WTC11 (cell line): ENCODE measurements around the gene PHRF1. TPM values are rescaled to one million over a fixed set of nuclear protein-coding genes. Genes with fewer than 3 reads are reported as not detected.

ENCODE experiments used
- ATAC-seq: fragments of 200-7000 bp; cut with Tn5 transposase; 2 replicates; pipeline ENCODE4 v1.10.0; 2021; ENCODE audit warnings: mild to moderate bottlenecking, moderate library complexity
- CTCF ChIA-PET: fragments of 300-600 bp; sonication (Branson Sonifier 250); formaldehyde crosslinking; loops from one replicate; lab custom pipeline; 2021; ENCODE audit warnings: antibody characterized with exemption; lab: Charles Lee
- POLR2A ChIA-PET: fragments of 350-600 bp; sonication (Branson Sonifier 250); formaldehyde crosslinking; loops from one replicate; lab custom pipeline; 2021; ENCODE audit warnings: antibody characterized with exemption; lab: Charles Lee
- DNase-seq: peaks from one replicate; pipeline ENCODE4 v3.0.0; 2021; ENCODE audit warnings: low spot score
- H3K27ac Mint-ChIP-seq: 2 replicates; pipeline ENCODE4 v1.8.0; 2021; ENCODE audit warnings: mixed read lengths
- H3K27me3 Mint-ChIP-seq: 2 replicates; pipeline ENCODE4 v1.8.0; 2021; ENCODE audit warnings: low read depth, mild to moderate bottlenecking, moderate library complexity, mixed read lengths
- H3K36me3 Mint-ChIP-seq: 2 replicates; pipeline ENCODE4 v1.8.0; 2021; ENCODE audit warnings: mixed read lengths
- H3K4me1 Mint-ChIP-seq: 2 replicates; pipeline ENCODE4 v1.8.0; 2022; ENCODE audit warnings: mixed read lengths
- H3K4me3 Mint-ChIP-seq: 2 replicates; pipeline ENCODE4 v1.8.0; 2021; ENCODE audit warnings: mild to moderate bottlenecking, moderate library complexity, mixed read lengths
- H3K9me3 Mint-ChIP-seq: 2 replicates; pipeline ENCODE4 v1.8.0; 2021; ENCODE audit warnings: mixed read lengths
- ATF1 ChIP-seq: sonication (generic); formaldehyde crosslinking; IDR thresholded peaks from 2 replicates; pipeline ENCODE4 v1.8.1; 2023; ENCODE audit warnings: mild to moderate bottlenecking, moderate library complexity, missing genetic modification reagents
- ELF4 ChIP-seq: sonication (generic); formaldehyde crosslinking; IDR thresholded peaks from 2 replicates; pipeline ENCODE4 v1.8.1; 2022; ENCODE audit warnings: low read depth, mild to moderate bottlenecking, moderate library complexity, missing genetic modification reagents
- ESRRA ChIP-seq: sonication (generic); formaldehyde crosslinking; IDR thresholded peaks from 2 replicates; pipeline ENCODE4 v1.8.1; 2022; ENCODE audit warnings: mild to moderate bottlenecking, missing genetic modification reagents, borderline replicate concordance
- FOXK1 ChIP-seq: sonication (generic); formaldehyde crosslinking; IDR thresholded peaks from 2 replicates; pipeline ENCODE4 v1.8.0; 2022; ENCODE audit warnings: mild to moderate bottlenecking, moderate library complexity, missing genetic modification reagents
- FOXP1 ChIP-seq: sonication (generic); formaldehyde crosslinking; IDR thresholded peaks from 2 replicates; pipeline ENCODE4 v1.8.0; 2022; ENCODE audit warnings: missing genetic modification reagents, mild to moderate bottlenecking, moderate library complexity, borderline replicate concordance
- GRHL2 ChIP-seq: fragments of 250-450 bp; sonication (Bioruptor Pico); IDR thresholded peaks from 2 replicates; pipeline ENCODE4 v1.8.0; 2022; ENCODE audit warnings: mild to moderate bottlenecking, moderate library complexity; ENCODE audit not compliant: insufficient replicate concordance, severe bottlenecking
- JAZF1 ChIP-seq: fragments of 250-450 bp; sonication (Bioruptor Pico); IDR thresholded peaks from 2 replicates; pipeline ENCODE4 v1.9.0; 2021; ENCODE audit warnings: moderate library complexity, mild to moderate bottlenecking, inconsistent platforms
- RELA ChIP-seq: sonication (generic); formaldehyde crosslinking; IDR thresholded peaks from 2 replicates; pipeline ENCODE4 v1.8.1; 2022; ENCODE audit warnings: missing genetic modification reagents, mild to moderate bottlenecking, borderline replicate concordance
- SP1 ChIP-seq: sonication (generic); formaldehyde crosslinking; conservative IDR thresholded peaks from 2 replicates; pipeline ENCODE4 v1.8.1; 2022; ENCODE audit warnings: missing genetic modification reagents
- TCF7 ChIP-seq: sonication (generic); formaldehyde crosslinking; IDR thresholded peaks from 2 replicates; pipeline ENCODE4 v1.8.0; 2022; ENCODE audit warnings: mild to moderate bottlenecking, low read depth, missing genetic modification reagents, moderate library complexity
- TEAD1 ChIP-seq: sonication (generic); formaldehyde crosslinking; IDR thresholded peaks from 2 replicates; pipeline ENCODE4 v1.8.0; 2022; ENCODE audit warnings: mild to moderate bottlenecking, missing genetic modification reagents
- TEAD4 ChIP-seq: sonication (generic); formaldehyde crosslinking; IDR thresholded peaks from 2 replicates; pipeline ENCODE4 v1.8.0; 2022; ENCODE audit warnings: mild to moderate bottlenecking, missing genetic modification reagents
- ZNF416 ChIP-seq: fragments of 250-450 bp; sonication (Bioruptor Pico); IDR thresholded peaks from 2 replicates; pipeline ENCODE4 v1.9.0; 2021; ENCODE audit warnings: mild to moderate bottlenecking, inconsistent platforms
- ZNF671 ChIP-seq: fragments of 250-450 bp; sonication (Bioruptor Pico); IDR thresholded peaks from 2 replicates; pipeline ENCODE4 v1.8.0; 2021; ENCODE audit warnings: mild to moderate bottlenecking
- total RNA-seq: library from RNA; stranded (reverse); gene quantifications from 3 replicates; pipeline ENCODE4 v1.2.3, GENCODE V29; 2021
- TF ChIP-seq, protein P1 (sequence below): sonication (generic); formaldehyde crosslinking; IDR thresholded peaks from 2 replicates; pipeline ENCODE4 v1.8.0; 2022; ENCODE audit warnings: mild to moderate bottlenecking, missing genetic modification reagents
- TF ChIP-seq, protein P2 (sequence below): sonication (generic); formaldehyde crosslinking; IDR thresholded peaks from 2 replicates; pipeline ENCODE4 v1.8.0; 2023; ENCODE audit warnings: mild to moderate bottlenecking, missing genetic modification reagents
- TF ChIP-seq, protein P3 (sequence below): sonication (generic); formaldehyde crosslinking; IDR thresholded peaks from 2 replicates; pipeline ENCODE4 v1.8.0; 2022; ENCODE audit warnings: mild to moderate bottlenecking, missing genetic modification reagents
- TF ChIP-seq, protein P4 (sequence below): sonication (generic); formaldehyde crosslinking; IDR thresholded peaks from 2 replicates; pipeline ENCODE4 v1.8.1; 2022; ENCODE audit warnings: low read depth, mild to moderate bottlenecking, moderate library complexity, missing genetic modification reagents, borderline replicate concordance
- TF ChIP-seq, protein P5 (sequence below): sonication (generic); formaldehyde crosslinking; IDR thresholded peaks from 2 replicates; pipeline ENCODE4 v1.8.1; 2023; ENCODE audit warnings: mild to moderate bottlenecking, moderate library complexity, missing genetic modification reagents
- TF ChIP-seq, protein P6 (sequence below): sonication (generic); formaldehyde crosslinking; IDR thresholded peaks from 2 replicates; pipeline ENCODE4 v1.8.0; 2022; ENCODE audit warnings: missing genetic modification reagents

The PHRF1 gene
- total RNA-seq, 1 experiment from 2014 or later: 46.9 TPM

DNA sequence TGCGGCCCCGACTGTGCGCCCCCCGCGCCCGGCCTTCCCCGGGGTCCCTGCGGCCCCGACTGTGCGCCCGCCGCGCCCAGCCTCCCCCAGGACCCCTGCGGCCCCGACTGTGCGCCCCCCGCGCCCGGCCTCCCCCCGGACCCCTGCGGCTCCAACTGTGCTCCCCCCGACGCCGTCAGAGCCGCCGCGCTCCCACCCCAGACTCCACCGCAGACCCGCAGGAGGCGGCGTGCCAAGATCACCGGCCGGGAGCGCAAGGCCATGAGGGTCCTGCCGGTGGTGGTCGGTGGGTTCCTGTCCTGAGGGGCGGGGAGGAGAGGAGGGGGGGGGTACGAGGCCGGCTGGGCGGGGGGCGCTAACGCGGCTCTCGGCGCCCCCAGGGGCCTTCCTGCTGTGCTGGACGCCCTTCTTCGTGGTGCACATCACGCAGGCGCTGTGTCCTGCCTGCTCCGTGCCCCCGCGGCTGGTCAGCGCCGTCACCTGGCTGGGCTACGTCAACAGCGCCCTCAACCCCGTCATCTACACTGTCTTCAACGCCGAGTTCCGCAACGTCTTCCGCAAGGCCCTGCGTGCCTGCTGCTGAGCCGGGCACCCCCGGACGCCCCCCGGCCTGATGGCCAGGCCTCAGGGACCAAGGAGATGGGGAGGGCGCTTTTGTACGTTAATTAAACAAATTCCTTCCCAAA is 63.9 kb downstream of the PHRF1 start:
- DNase-seq (no peak), ATAC-seq (no peak)
- TF ChIP-seq, protein P1, sequence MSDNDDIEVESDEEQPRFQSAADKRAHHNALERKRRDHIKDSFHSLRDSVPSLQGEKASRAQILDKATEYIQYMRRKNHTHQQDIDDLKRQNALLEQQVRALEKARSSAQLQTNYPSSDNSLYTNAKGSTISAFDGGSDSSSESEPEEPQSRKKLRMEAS: 0 out of 2 replicates have a peak, but pooled peaks have one; percentile 18
- TF ChIP-seq, protein P2, sequence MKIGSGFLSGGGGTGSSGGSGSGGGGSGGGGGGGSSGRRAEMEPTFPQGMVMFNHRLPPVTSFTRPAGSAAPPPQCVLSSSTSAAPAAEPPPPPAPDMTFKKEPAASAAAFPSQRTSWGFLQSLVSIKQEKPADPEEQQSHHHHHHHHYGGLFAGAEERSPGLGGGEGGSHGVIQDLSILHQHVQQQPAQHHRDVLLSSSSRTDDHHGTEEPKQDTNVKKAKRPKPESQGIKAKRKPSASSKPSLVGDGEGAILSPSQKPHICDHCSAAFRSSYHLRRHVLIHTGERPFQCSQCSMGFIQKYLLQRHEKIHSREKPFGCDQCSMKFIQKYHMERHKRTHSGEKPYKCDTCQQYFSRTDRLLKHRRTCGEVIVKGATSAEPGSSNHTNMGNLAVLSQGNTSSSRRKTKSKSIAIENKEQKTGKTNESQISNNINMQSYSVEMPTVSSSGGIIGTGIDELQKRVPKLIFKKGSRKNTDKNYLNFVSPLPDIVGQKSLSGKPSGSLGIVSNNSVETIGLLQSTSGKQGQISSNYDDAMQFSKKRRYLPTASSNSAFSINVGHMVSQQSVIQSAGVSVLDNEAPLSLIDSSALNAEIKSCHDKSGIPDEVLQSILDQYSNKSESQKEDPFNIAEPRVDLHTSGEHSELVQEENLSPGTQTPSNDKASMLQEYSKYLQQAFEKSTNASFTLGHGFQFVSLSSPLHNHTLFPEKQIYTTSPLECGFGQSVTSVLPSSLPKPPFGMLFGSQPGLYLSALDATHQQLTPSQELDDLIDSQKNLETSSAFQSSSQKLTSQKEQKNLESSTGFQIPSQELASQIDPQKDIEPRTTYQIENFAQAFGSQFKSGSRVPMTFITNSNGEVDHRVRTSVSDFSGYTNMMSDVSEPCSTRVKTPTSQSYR (CRISPR knock-in tag): no peak
- H3K27ac Mint-ChIP-seq: no peak overlapping the region
- H3K4me1 Mint-ChIP-seq: peaks cover 21% of the 10 kb centered on the region
- ChIA-PET CTCF (interaction anchor here (0.6 to 1.1 kb wide), 4 partner anchors 34 to 101 kb away, joined by 3 to 5 read pairs (median 4); no protein-coding TSS in a partner anchor), POLR2A (no interaction called here)
- peak overlapping the region; percentile 55 for H3K4me3 Mint-ChIP-seq
- H3K9me3 Mint-ChIP-seq: no peaks in the 10 kb centered on the region
- H3K27me3 Mint-ChIP-seq: peaks cover 44% of the 10 kb centered on the region
- no peaks in the 10 kb centered on the region for H3K36me3 Mint-ChIP-seq

DNA sequence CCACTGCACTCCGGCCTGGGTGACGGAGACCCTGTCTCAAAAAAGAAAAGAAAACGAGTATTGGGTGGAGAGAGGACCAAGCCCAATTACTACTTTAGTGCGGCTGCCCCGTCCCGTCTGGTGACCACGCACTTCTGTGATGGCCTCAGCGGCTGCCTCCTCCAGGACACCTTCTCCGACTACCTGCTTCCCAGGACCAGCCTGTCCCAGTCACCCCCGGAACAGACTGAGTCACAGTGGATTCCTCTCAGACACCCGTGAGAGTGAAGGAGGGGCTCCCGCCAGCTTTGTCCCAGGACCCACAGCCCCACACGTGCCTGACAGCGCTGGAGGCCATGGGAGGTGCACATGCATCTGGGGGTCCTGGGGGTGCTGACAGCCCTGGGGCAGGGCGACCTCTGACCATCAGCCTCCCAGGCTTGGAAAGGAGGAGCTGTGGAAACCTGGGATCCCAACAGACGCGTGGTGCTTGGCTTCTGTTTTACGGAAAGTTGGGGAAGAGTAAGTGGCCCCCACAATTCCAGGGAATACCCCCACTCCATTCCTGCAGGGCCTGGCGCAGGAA is 65.6 kb downstream of the PHRF1 start:
- POLR2A ChIA-PET: no interaction called here
- H3K27ac Mint-ChIP-seq: no peak overlapping the region; the same call in 1 of the 2 replicates
- no peak for TF ChIP-seq RELA (CRISPR knock-in tag)
- no peak for TF ChIP-seq TEAD1 (CRISPR knock-in tag)
- TF ChIP-seq ZNF416 (CRISPR knock-in tag): no peak
- no peak for TF ChIP-seq ESRRA (CRISPR knock-in tag)
- TF ChIP-seq, protein P3, sequence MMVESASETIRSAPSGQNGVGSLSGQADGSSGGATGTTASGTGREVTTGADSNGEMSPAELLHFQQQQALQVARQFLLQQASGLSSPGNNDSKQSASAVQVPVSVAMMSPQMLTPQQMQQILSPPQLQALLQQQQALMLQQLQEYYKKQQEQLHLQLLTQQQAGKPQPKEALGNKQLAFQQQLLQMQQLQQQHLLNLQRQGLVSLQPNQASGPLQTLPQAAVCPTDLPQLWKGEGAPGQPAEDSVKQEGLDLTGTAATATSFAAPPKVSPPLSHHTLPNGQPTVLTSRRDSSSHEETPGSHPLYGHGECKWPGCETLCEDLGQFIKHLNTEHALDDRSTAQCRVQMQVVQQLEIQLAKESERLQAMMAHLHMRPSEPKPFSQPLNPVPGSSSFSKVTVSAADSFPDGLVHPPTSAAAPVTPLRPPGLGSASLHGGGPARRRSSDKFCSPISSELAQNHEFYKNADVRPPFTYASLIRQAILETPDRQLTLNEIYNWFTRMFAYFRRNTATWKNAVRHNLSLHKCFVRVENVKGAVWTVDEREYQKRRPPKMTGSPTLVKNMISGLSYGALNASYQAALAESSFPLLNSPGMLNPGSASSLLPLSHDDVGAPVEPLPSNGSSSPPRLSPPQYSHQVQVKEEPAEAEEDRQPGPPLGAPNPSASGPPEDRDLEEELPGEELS (CRISPR knock-in tag): no peak
- no peak for TF ChIP-seq TCF7 (CRISPR knock-in tag)
- TF ChIP-seq, protein P4, sequence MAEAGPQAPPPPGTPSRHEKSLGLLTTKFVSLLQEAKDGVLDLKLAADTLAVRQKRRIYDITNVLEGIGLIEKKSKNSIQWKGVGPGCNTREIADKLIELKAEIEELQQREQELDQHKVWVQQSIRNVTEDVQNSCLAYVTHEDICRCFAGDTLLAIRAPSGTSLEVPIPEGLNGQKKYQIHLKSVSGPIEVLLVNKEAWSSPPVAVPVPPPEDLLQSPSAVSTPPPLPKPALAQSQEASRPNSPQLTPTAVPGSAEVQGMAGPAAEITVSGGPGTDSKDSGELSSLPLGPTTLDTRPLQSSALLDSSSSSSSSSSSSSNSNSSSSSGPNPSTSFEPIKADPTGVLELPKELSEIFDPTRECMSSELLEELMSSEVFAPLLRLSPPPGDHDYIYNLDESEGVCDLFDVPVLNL (CRISPR knock-in tag): no peak
- TF ChIP-seq ELF4 (CRISPR knock-in tag): no peak
- TF ChIP-seq FOXK1: no peak
- no peak for TF ChIP-seq TEAD4 (CRISPR knock-in tag)
- TF ChIP-seq JAZF1 (CRISPR knock-in tag): no peak
- no peak for TF ChIP-seq ATF1 (CRISPR knock-in tag)
- TF ChIP-seq, protein P5, sequence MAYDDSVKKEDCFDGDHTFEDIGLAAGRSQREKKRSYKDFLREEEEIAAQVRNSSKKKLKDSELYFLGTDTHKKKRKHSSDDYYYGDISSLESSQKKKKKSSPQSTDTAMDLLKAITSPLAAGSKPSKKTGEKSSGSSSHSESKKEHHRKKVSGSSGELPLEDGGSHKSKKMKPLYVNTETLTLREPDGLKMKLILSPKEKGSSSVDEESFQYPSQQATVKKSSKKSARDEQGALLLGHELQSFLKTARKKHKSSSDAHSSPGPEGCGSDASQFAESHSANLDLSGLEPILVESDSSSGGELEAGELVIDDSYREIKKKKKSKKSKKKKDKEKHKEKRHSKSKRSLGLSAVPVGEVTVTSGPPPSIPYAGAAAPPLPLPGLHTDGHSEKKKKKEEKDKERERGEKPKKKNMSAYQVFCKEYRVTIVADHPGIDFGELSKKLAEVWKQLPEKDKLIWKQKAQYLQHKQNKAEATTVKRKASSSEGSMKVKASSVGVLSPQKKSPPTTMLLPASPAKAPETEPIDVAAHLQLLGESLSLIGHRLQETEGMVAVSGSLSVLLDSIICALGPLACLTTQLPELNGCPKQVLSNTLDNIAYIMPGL (CRISPR knock-in tag): no peak
- no peak for TF ChIP-seq SP1 (CRISPR knock-in tag)
- no peak for TF ChIP-seq ZNF671 (CRISPR knock-in tag)
- TF ChIP-seq GRHL2: no peak
- TF ChIP-seq, protein P6, sequence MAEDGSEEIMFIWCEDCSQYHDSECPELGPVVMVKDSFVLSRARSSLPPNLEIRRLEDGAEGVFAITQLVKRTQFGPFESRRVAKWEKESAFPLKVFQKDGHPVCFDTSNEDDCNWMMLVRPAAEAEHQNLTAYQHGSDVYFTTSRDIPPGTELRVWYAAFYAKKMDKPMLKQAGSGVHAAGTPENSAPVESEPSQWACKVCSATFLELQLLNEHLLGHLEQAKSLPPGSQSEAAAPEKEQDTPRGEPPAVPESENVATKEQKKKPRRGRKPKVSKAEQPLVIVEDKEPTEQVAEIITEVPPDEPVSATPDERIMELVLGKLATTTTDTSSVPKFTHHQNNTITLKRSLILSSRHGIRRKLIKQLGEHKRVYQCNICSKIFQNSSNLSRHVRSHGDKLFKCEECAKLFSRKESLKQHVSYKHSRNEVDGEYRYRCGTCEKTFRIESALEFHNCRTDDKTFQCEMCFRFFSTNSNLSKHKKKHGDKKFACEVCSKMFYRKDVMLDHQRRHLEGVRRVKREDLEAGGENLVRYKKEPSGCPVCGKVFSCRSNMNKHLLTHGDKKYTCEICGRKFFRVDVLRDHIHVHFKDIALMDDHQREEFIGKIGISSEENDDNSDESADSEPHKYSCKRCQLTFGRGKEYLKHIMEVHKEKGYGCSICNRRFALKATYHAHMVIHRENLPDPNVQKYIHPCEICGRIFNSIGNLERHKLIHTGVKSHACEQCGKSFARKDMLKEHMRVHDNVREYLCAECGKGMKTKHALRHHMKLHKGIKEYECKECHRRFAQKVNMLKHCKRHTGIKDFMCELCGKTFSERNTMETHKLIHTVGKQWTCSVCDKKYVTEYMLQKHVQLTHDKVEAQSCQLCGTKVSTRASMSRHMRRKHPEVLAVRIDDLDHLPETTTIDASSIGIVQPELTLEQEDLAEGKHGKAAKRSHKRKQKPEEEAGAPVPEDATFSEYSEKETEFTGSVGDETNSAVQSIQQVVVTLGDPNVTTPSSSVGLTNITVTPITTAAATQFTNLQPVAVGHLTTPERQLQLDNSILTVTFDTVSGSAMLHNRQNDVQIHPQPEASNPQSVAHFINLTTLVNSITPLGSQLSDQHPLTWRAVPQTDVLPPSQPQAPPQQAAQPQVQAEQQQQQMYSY (CRISPR knock-in tag): no peak
- no peak for TF ChIP-seq FOXP1 (CRISPR knock-in tag)
- TF ChIP-seq, all 79 proteins: peak for 0
- DNase-seq (no peak), ATAC-seq (no peak)
- H3K36me3 Mint-ChIP-seq: no peaks in the 10 kb centered on the region
- no peak overlapping the region for H3K4me3 Mint-ChIP-seq
- H3K9me3 Mint-ChIP-seq: no peaks in the 10 kb centered on the region
- CTCF ChIA-PET: no interaction called here
- peaks cover 27% of the 10 kb centered on the region for H3K27me3 Mint-ChIP-seq
- peaks cover 18% of the 10 kb centered on the region for H3K4me1 Mint-ChIP-seq
